GM19025 (cell line): ENCODE results near the gene INTS11.
A peak's percentile ranks its signal among the peaks of the same experiment; 100 is the strongest.

Experiments used
- ATAC-seq: cut with Tn5 transposase; IDR thresholded peaks from one replicate; pipeline ENCODE4 v1.9.1; 2021; ENCODE audit warnings: mild to moderate bottlenecking, low read depth, moderate library complexity; ENCODE audit not compliant: unreplicated experiment

INTS11 gene

GRCh38 chr1:1287288-1288110 lies 37.0 kb downstream of the INTS11 start:
- no peak for ATAC-seq

DNA sequence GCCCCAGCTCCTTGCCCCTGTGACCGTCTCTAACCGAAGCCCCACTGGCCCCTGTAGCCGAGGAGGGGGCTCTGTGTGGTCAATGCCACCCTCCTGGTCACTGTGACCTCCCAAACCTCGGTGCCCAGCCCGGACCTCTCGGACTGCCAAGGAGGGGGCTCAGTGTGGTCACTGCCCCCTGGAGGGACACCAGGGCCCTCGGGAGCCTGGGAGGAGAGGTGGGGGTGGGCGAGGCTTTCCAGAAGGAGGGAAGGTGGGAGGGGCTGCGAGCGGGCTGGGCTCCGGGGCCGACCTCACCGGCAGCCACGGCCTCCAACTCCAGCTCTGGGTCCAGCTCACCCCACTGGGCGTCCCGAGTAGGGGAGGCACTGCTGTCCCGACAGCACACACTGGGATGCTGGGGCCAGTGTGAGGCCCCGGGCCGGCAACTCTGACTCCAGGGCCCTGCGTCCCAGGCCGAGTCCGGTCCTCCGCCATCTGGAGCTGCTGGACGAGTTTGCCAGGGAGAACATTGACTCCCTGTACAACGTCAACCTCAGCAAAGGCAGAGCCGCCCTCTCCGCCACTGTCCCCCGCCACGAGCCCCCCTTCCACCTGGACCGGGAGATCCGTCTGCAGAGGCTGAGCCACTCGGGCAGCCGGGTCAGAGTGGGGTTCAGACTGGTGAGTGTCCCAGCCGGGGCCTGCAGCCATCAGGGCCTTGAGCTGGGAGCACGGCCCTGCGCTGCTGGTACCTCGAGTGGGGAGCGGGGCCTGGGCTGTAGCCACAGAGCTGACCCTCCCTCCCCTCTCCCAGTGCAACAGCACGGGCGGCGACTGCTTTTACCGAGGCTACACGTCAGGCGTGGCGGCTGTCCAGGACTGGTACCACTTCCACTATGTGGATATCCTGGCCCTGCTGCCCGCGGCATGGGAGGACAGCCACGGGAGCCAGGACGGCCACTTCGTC lies 37.9 kb downstream of the INTS11 start:
- ATAC-seq = no peak

DNA sequence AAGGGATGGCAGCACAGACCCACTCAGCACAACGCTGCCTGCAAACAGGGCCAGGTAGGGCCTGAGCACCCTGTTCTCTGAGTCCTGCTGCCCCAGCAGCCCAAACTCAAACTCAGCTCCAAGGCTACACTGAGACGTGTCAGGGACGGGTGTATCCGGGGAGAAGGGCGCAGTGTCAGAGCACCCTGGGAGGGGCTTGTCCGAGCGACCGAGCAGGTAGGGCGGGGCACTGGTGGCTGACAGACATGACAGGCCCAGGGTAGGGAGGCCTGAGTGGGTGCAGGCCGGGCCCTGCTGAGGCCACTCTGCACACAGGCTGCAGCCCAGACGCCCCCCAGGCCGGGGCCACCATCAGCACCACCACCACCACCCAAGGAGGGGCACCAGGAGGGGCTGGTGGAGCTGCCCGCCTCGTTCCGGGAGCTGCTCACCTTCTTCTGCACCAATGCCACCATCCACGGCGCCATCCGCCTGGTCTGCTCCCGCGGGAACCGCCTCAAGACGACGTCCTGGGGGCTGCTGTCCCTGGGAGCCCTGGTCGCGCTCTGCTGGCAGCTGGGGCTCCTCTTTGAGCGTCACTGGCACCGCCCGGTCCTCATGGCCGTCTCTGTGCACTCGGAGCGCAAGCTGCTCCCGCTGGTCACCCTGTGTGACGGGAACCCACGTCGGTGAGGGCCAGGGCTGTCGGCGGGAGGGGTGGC lies 38.7 kb downstream of the INTS11 start:
- ATAC-seq = no peak

GRCh38 chr1:1285102-1285571 lies 39.3 kb downstream of the INTS11 start:
- no peak for ATAC-seq

GRCh38 chr1:1284221-1285101 lies 40.0 kb downstream of the INTS11 start:
- ATAC-seq = no peak

DNA sequence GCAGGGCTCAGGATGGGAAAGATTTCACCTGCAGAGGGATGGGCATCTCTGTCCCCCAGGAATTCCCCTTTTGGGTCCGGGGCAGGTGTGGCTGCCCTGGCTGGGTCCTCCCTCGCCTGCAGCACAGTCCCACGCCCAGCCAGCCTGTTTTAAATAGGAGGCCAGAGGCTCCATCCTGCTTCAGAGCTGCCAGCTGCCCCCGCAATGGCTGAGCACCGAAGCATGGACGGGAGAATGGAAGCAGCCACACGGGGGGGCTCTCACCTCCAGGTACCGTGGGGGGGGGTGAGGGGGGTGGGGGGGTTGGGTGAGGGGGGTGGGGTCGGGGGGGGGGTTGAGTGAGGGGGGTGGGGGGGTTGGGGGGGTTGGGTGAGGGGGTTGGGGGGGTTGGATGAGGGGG lies 40.6 kb downstream of the INTS11 start:
- ATAC-seq = no peak

GRCh38 chr1:1282998-1283397 lies 41.5 kb downstream of the INTS11 start:
- ATAC-seq = no peak

DNA sequence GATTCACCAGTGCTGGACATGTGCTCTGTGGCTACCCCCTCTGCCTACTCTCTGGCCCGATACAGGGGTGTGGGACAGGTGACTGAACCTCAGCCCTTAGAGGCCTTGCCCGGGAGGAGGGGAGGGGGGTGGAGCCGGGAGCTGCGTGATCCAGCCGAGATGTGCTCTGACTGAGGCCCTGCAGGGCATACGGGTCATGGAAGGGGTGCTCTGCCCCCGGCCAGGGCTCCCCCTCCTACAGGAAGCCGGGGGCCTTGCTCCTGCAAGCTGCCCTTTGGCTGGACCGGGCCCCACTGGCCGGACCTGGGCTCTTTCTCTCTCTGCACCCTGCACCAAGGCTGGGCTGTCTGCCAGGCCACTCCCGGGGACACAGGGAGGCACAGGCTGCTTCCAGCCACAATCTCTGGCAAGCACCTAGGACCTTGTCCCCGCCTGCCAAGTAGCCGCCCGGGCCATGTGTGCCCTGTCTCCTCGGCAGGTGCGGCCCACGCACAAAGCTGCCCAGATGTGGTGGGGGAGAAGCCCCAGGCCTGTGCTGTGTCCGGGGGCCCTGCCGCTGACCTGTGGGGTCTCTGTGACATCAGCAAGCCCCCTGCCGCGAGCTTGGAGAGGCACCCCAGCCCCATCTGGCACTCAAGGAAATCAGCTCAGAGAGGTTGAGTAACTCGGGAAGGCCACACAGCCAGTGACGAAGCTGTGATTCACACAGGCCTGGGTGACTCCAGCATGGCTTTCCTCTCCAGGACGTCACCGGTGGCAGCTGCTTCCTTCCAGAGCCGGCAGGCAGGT lies 42.7 kb downstream of the INTS11 start:
- ATAC-seq = no peak

- no peak for ATAC-seq
Measured at GRCh38 chr1:1280782-1281481, 43.5 kb downstream of the INTS11 start.

DNA sequence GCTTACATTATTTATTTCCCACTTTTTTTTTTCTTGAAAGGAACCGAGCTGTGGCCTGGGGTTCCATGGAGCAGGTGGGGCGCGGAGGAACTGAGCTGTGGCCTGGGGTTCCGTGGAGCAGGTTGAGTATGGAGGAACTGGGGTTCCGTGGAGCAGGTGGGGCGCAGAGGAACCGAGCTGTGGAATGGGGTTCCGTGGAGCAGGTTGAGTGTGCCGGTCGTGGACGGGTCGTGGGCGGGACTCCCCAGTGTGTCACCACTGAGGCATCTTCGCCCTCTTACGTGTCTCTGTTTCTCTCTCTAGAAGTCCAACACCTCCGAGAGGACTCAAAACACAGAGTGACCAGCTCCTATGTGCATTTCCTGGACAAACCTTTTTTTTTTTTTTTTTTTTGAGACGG lies 45.4 kb downstream of the INTS11 start:
- no peak for ATAC-seq

- ATAC-seq = no peak
Measured at GRCh38 chr1:1278620-1279019, 45.8 kb downstream of the INTS11 start.

GRCh38 chr1:1275836-1276235 lies 48.6 kb downstream of the INTS11 start:
- ATAC-seq = no peak

- no peak for ATAC-seq
Measured at GRCh38 chr1:1274931-1275431, 49.5 kb downstream of the INTS11 start.

DNA sequence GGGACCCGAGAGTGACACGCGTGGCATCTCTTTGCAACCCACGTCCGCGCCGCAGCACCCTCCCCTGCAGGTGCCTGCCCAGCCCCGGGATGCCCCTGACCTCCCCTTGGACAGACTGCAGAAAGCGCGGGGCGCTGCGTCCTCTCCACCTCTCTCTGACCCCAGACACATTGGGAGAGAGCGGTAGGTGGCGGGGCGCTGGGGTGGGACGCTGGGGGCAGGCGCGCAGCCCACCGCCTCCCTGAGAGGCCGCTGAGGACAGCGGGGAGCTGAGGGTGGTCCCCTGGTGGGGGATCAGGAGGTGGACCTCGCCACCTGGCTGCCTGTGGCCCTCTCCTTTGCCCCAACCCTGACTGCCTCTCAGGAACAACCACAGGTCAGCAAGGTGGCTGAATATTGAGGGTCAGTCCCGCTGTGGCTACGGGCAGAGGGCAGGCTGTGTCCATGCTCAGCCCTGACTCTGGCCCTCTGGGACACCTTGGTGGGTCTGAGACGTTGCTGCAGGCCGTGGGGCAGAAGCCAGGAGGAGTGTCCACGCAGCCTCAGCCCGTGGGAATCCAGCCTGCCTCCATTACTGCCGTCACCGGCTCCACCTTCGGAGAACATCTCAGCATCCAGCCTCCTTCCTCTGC lies 50.0 kb downstream of the INTS11 start:
- ATAC-seq = no peak

DNA sequence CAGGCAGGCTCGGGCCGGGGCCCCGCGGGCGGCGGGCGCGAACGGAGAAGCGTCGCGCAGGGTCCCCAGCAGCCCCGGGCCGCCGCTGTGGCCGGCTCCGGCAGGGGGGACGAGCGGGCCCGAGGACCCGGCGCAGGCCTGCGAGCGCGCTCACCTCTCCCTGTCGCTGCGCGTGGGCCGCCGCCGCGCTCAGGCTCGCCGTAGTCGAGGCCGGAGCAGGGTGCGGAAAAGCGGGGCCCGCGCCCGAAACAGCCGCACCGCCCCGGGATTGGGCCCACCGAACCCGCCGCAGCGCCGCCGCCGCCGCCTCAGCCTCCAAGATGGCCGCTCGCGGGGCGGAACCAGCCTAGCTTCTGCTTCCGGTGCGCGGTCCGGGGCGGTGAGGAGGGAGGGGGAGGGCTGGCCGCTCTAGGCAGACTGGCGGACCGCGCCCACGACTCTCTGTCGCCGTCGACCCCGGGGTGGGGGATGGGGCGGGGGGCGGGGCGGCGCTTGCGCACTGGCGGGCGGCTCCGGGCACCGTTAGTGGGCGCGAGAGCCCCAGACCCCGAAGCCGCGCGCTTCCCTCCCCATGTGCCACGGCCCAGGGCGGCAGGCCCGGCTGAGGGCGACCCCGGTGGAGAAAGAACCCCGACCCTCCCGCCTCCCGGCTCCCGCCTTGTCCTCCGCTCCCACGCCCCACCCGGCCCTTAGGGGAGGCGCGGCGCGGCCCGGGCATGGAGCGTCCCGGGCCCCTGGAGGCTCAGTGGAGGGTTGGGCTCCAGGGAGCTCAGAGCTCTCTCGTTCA lies 50.8 kb downstream of the INTS11 start, which contains the start of gene UBE2J2:
UBE2J2 (minus strand) TSS at position 343 of the 787 bp plus-strand sequence. CDS start 5,862 bp downstream, outside the sequence.
- peak; percentile 93 for ATAC-seq

GRCh38 chr1:1273209-1273511 lies 51.3 kb downstream of the INTS11 start:
- peak; percentile 10 for ATAC-seq
